HEK293 (cell line): ENCODE results near the gene PRICKLE3.

Source experiments
- BCL11A ChIP-seq: fragments of 450-650 bp; formaldehyde crosslinking; IDR thresholded peaks from 2 replicates; pipeline ENCODE4 v1.5.1; 2016; ENCODE audit warnings: low read depth, missing biosample characterization, missing genetic modification characterization
- BCL11B ChIP-seq: fragments of 450-650 bp; formaldehyde crosslinking; IDR thresholded peaks from 2 replicates; pipeline ENCODE4 v1.5.1; 2016; ENCODE audit warnings: low read depth, missing biosample characterization, missing genetic modification characterization
- GLIS2 ChIP-seq: fragments of 450-650 bp; formaldehyde crosslinking; IDR thresholded peaks from 2 replicates; pipeline ENCODE4 v1.5.1; 2016; ENCODE audit warnings: missing biosample characterization, missing genetic modification characterization
- IKZF3 ChIP-seq: fragments of 450-650 bp; IDR thresholded peaks from 2 replicates; pipeline ENCODE4 v1.5.0; 2018; ENCODE audit warnings: missing biosample characterization, mild to moderate bottlenecking, missing genetic modification characterization, moderate library complexity
- KLF16 ChIP-seq: fragments of 450-650 bp; formaldehyde crosslinking; IDR thresholded peaks from 2 replicates; pipeline ENCODE4 v1.5.1; 2017; ENCODE audit warnings: missing biosample characterization, missing genetic modification characterization
- KLF17 ChIP-seq: fragments of 450-650 bp; formaldehyde crosslinking; IDR thresholded peaks from 2 replicates; pipeline ENCODE4 v1.5.1; 2016; ENCODE audit warnings: missing biosample characterization, missing genetic modification characterization
- SETDB1 ChIP-seq: IDR thresholded peaks from one replicate; pipeline ENCODE4 v1.6.1; 2017; ENCODE audit warnings: mild to moderate bottlenecking, low read length, moderate library complexity, mixed read lengths; ENCODE audit not compliant: insufficient read length
- SP2 ChIP-seq: fragments of 450-650 bp; formaldehyde crosslinking; IDR thresholded peaks from 2 replicates; pipeline ENCODE4 v1.5.1; 2016; ENCODE audit warnings: missing biosample characterization, missing genetic modification characterization
- SP7 ChIP-seq: fragments of 450-650 bp; formaldehyde crosslinking; IDR thresholded peaks from 2 replicates; pipeline ENCODE4 v1.5.1; 2016; ENCODE audit warnings: missing biosample characterization, missing genetic modification characterization
- WT1 ChIP-seq: fragments of 450-650 bp; formaldehyde crosslinking; IDR thresholded peaks from 2 replicates; pipeline ENCODE4 v1.5.1; 2016; ENCODE audit warnings: missing biosample characterization, missing genetic modification characterization
- ZBTB7A ChIP-seq: fragments of 450-650 bp; formaldehyde crosslinking; IDR thresholded peaks from 2 replicates; pipeline ENCODE4 v1.5.1; 2016; ENCODE audit warnings: low read depth, missing biosample characterization, missing genetic modification characterization
- ZFP69B ChIP-seq: fragments of 450-650 bp; formaldehyde crosslinking; IDR thresholded peaks from 2 replicates; pipeline ENCODE4 v1.5.1; 2016; ENCODE audit warnings: missing biosample characterization, missing genetic modification characterization
- ZIC2 ChIP-seq: fragments of 450-650 bp; formaldehyde crosslinking; IDR thresholded peaks from 2 replicates; pipeline ENCODE4 v1.5.1; 2016; ENCODE audit warnings: missing biosample characterization, missing genetic modification characterization
- ZNF2 ChIP-seq: fragments of 450-650 bp; formaldehyde crosslinking; IDR thresholded peaks from 2 replicates; pipeline ENCODE4 v1.5.1; 2016; ENCODE audit warnings: missing biosample characterization, missing genetic modification characterization
- ZNF324 ChIP-seq: fragments of 450-650 bp; formaldehyde crosslinking; IDR thresholded peaks from 2 replicates; pipeline ENCODE4 v1.5.1; 2016; ENCODE audit warnings: missing biosample characterization, missing genetic modification characterization
- ZNF391 ChIP-seq: fragments of 450-650 bp; formaldehyde crosslinking; IDR thresholded peaks from 2 replicates; pipeline ENCODE4 v1.5.1; 2016; ENCODE audit warnings: low read depth, missing biosample characterization, missing genetic modification characterization, borderline replicate concordance
- ZNF398 ChIP-seq: fragments of 450-650 bp; formaldehyde crosslinking; IDR thresholded peaks from 2 replicates; pipeline ENCODE4 v1.5.1; 2017; ENCODE audit warnings: missing biosample characterization, missing genetic modification characterization
- ZNF423 ChIP-seq: fragments of 450-650 bp; formaldehyde crosslinking; IDR thresholded peaks from 2 replicates; pipeline ENCODE4 v1.5.1; 2016; ENCODE audit warnings: missing biosample characterization, missing genetic modification characterization
- ZNF529 ChIP-seq: fragments of 450-650 bp; formaldehyde crosslinking; IDR thresholded peaks from 2 replicates; pipeline ENCODE4 v1.5.1; 2017; ENCODE audit warnings: missing genetic modification characterization, missing biosample characterization; ENCODE audit not compliant: insufficient replicate concordance
- ZNF600 ChIP-seq: fragments of 450-650 bp; formaldehyde crosslinking; IDR thresholded peaks from 2 replicates; pipeline ENCODE4 v1.5.1; 2016; ENCODE audit warnings: missing biosample characterization, missing genetic modification characterization
- ZNF629 ChIP-seq: fragments of 450-650 bp; formaldehyde crosslinking; IDR thresholded peaks from 2 replicates; pipeline ENCODE4 v1.5.1; 2017; ENCODE audit warnings: missing biosample characterization, missing genetic modification characterization
- ZNF692 ChIP-seq: fragments of 450-650 bp; formaldehyde crosslinking; IDR thresholded peaks from 2 replicates; pipeline ENCODE4 v1.5.1; 2016; ENCODE audit warnings: missing biosample characterization, missing genetic modification characterization
- ZNF747 ChIP-seq: fragments of 450-650 bp; formaldehyde crosslinking; IDR thresholded peaks from 2 replicates; pipeline ENCODE4 v1.5.1; 2016; ENCODE audit warnings: missing biosample characterization, missing genetic modification characterization
- ZNF76 ChIP-seq: fragments of 450-650 bp; formaldehyde crosslinking; IDR thresholded peaks from 2 replicates; pipeline ENCODE4; 2016; ENCODE audit warnings: low read depth, missing biosample characterization, missing genetic modification characterization, borderline replicate concordance
- ZNF837 ChIP-seq: fragments of 450-650 bp; formaldehyde crosslinking; IDR thresholded peaks from 2 replicates; pipeline ENCODE4 v1.5.1; 2016; ENCODE audit warnings: missing biosample characterization, missing genetic modification characterization
- ZNF843 ChIP-seq: fragments of 450-650 bp; formaldehyde crosslinking; IDR thresholded peaks from 2 replicates; pipeline ENCODE4 v1.5.1; 2016; ENCODE audit warnings: missing biosample characterization, missing genetic modification characterization
- ZSCAN18 ChIP-seq: fragments of 450-650 bp; formaldehyde crosslinking; IDR thresholded peaks from 2 replicates; pipeline ENCODE4 v1.5.1; 2016; ENCODE audit warnings: missing biosample characterization, missing genetic modification characterization

PRICKLE3 gene

GRCh38 chrX:49155900-49156837, 30.0 kb downstream of the PRICKLE3 start (continued):
- peak; percentile 70 for TF ChIP-seq ZNF692 (tag by site-specific recombination)
- 0 out of 2 replicates have a peak, but pooled peaks have one; percentile 12 for TF ChIP-seq ZNF600
- peak; percentile 51; the same call in 1 of the 2 replicates for TF ChIP-seq ZFP69B (tag by site-specific recombination)
- TF ChIP-seq ZNF529 (tag by site-specific recombination), result no peak
- TF ChIP-seq SETDB1, result no peak
- peak; percentile 30; the same call in 1 of the 2 replicates for TF ChIP-seq ZNF423 (tag by site-specific recombination)
- TF ChIP-seq ZNF629 (tag by site-specific recombination), result peak; percentile 67
- peak; percentile 71 for TF ChIP-seq ZIC2 (tag by site-specific recombination)
- TF ChIP-seq ZBTB7A (tag by site-specific recombination), result 0 out of 2 replicates have a peak, but pooled peaks have one; percentile 38
- 0 out of 2 replicates have a peak, but pooled peaks have one; percentile 6 for TF ChIP-seq ZNF2
- TF ChIP-seq ZNF747 (tag by site-specific recombination), result no peak
- no peak for TF ChIP-seq IKZF3 (tag by site-specific recombination)
- TF ChIP-seq ZNF391 (tag by site-specific recombination), result peak; percentile 9; the same call in 1 of the 2 replicates
- peak; percentile 68 for TF ChIP-seq ZNF398
- peak; percentile 58 for TF ChIP-seq SP7 (tag by site-specific recombination)
- TF ChIP-seq ZSCAN18 (tag by site-specific recombination), result no peak
- TF ChIP-seq SP2 (tag by site-specific recombination), result peak; percentile 77
- TF ChIP-seq BCL11B (tag by site-specific recombination), result peak; percentile 72
- peak; percentile 76 for TF ChIP-seq BCL11A (tag by site-specific recombination)
- no peak for TF ChIP-seq ZNF837 (tag by site-specific recombination)
- 0 out of 2 replicates have a peak, but pooled peaks have one; percentile 19 for TF ChIP-seq WT1 (tag by site-specific recombination)
- TF ChIP-seq KLF16 (tag by site-specific recombination), result peak; percentile 26; the same call in 1 of the 2 replicates
- peak; percentile 66; the same call in 1 of the 2 replicates for TF ChIP-seq ZNF324 (tag by site-specific recombination)
- peak; percentile 98 for TF ChIP-seq GLIS2 (tag by site-specific recombination)
- peak; percentile 79; the same call in 1 of the 2 replicates for TF ChIP-seq KLF17
- no peak for TF ChIP-seq ZNF843 (tag by site-specific recombination)
- peak; percentile 61; the same call in 1 of the 2 replicates for TF ChIP-seq ZNF76
